Epithelial cell of prostate (primary cell): ENCODE data around the gene SNED1.
"Not testable (repeated sequence)": the region's sequence is repeated elsewhere in the genome, so short reads cannot be mapped to it uniquely, and the experiment has no call there.

Experiments used
- DNase-seq: peaks from one replicate; pipeline ENCODE4 v3.0.0-alpha.2; 2011; ENCODE audit warnings: low read depth, low spot score
- H3K27ac ChIP-seq: fragments of 450-650 bp; 2 replicates; pipeline ENCODE4 v1.5.1; 2017; ENCODE audit warnings: mild to moderate bottlenecking

Gene SNED1

GRCh38 chr2:241074901-241075540, 76.6 kb downstream of the SNED1 start:
- no peak for DNase-seq
- no peak overlapping the region for H3K27ac ChIP-seq

GRCh38 chr2:241080405-241081189, 82.2 kb downstream of the SNED1 start:
- no peak overlapping the region for H3K27ac ChIP-seq
- no peak for DNase-seq

GRCh38 chr2:241081190-241081642, 82.8 kb downstream of the SNED1 start:
- DNase-seq, result no peak
- no peak overlapping the region for H3K27ac ChIP-seq

GRCh38 chr2:241081643-241082340, 83.4 kb downstream of the SNED1 start:
- no peak for DNase-seq
- no peak overlapping the region for H3K27ac ChIP-seq

GRCh38 chr2:241082341-241083090, 84.1 kb downstream of the SNED1 start:
- DNase-seq, result no peak

GRCh38 chr2:241083091-241083415, 84.6 kb downstream of the SNED1 start:
- no peak for DNase-seq
- no peak overlapping the region for H3K27ac ChIP-seq

More at GRCh38 chr2:241082341-241083090, 84.1 kb downstream of the SNED1 start:
- no peak overlapping the region for H3K27ac ChIP-seq

GRCh38 chr2:241084856-241085444, 86.5 kb downstream of the SNED1 start:
- no peak overlapping the region for H3K27ac ChIP-seq
- no peak for DNase-seq

- no peak for DNase-seq
- H3K27ac ChIP-seq, result no peak overlapping the region
Measured at GRCh38 chr2:241087420-241088268, 89.2 kb downstream of the SNED1 start.

- no peak for DNase-seq
- no peak overlapping the region for H3K27ac ChIP-seq
Measured at GRCh38 chr2:241088376-241088775, 90.0 kb downstream of the SNED1 start.

GRCh38 chr2:241088791-241089732, 90.6 kb downstream of the SNED1 start:
- H3K27ac ChIP-seq, result no peak overlapping the region
- DNase-seq, result no peak

GRCh38 chr2:241091201-241091600, 92.8 kb downstream of the SNED1 start:
- no peak overlapping the region for H3K27ac ChIP-seq
- DNase-seq, result no peak

- no peak for DNase-seq
- H3K27ac ChIP-seq, result no peak overlapping the region
Measured at GRCh38 chr2:241091734-241092445, 93.5 kb downstream of the SNED1 start.

- no peak overlapping the region for H3K27ac ChIP-seq
- no peak for DNase-seq
Measured at GRCh38 chr2:241092677-241093076, 94.3 kb downstream of the SNED1 start.

- not testable (repeated sequence) for DNase-seq, H3K27ac ChIP-seq
Measured at GRCh38 chr2:241093133-241093781, 94.8 kb downstream of the SNED1 start.

- H3K27ac ChIP-seq, result no peak overlapping the region
- no peak for DNase-seq
Measured at GRCh38 chr2:241094172-241094571, 95.8 kb downstream of the SNED1 start.

- no peak for DNase-seq
- no peak overlapping the region for H3K27ac ChIP-seq
Measured at GRCh38 chr2:241094924-241095420, 96.6 kb downstream of the SNED1 start.
